Measurements from ENCODE around the gene MAP7D1. TPM values are rescaled to one million over a fixed set of nuclear protein-coding genes. Genes with fewer than 3 reads are reported as not detected.

The MAP7D1 gene
- total and polyA plus RNA-seq, 10 of the 15 experiments (the other 5 are each of a cell fraction or from before 2014, with no cell fraction given) = 4.4 to 97.6 (median 24.2) TPM

DNA sequence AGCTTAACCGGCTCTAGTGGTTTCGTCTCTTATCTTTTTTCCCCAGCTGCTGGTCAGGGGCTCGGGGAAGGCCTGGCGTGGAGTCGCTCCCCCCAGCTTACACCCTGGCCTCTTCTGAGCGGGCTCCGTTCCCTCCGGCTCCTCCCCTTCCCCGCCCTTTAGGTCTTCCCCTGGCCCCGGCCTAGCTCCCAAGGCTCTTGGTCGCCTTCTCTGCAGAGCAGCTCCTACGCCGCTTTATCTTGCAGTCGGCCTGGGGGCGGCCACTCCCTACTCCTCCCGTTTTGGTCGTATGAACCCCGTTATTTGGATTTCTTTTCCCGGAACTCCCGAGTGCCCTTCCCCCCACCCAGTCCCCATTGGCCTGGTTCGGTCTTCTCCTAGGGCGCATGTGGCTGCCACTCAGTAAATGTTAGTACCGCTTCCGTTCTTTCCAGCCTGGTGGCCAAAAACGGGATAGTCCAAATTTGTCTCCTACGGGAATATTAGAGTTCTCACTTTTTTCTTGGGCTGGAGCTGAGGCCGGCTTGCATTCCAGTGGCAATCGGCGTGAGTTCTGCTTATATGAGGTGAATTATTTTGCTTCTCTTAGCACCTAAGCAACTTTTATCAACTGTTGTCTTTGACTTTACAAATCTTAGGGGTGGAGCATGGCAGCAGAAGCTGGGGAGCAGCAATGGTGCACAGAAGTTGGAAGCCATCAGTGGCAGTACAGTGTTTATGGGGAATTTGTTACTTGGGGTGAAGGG lies 68.8 kb downstream of the MAP7D1 start (continued):
- no peak for TF ChIP-seq RAD51 (IDR thresholded peaks at IDR 0.05)
- no peak for TF ChIP-seq RAD21 (IDR thresholded peaks at IDR 0.05; ENCODE audit: insufficient read depth, low read depth, low read length)
- no peak for TF ChIP-seq CREB1 (IDR thresholded peaks at IDR 0.05; ENCODE audit: low read depth)
- TF ChIP-seq ZNF217 (IDR thresholded peaks at IDR 0.05) = no peak
- TF ChIP-seq SMARCA5 (IDR thresholded peaks at IDR 0.05) = no peak
- no peak for TF ChIP-seq HDAC2 (IDR thresholded peaks at IDR 0.05)
- no peak for TF ChIP-seq RELA (IDR thresholded peaks at IDR 0.05; ENCODE audit: borderline replicate concordance, partially characterized antibody)
- TF ChIP-seq NBN (IDR thresholded peaks at IDR 0.05) = no peak; the same call in 1 of the 2 replicates
- no peak for TF ChIP-seq JUND (IDR thresholded peaks at IDR 0.05; ENCODE audit: low read depth, low read length)
- TF ChIP-seq POLR2AphosphoS5 (IDR thresholded peaks at IDR 0.05; ENCODE audit: low read length) = peak; percentile 46; the same call in 1 of the 2 replicates
- no peak for TF ChIP-seq SRF (IDR thresholded peaks at IDR 0.05; ENCODE audit: low read depth in 2 of 2, low read length in 2 of 2)
- TF ChIP-seq BCL3 (IDR thresholded peaks at IDR 0.05; ENCODE audit: borderline replicate concordance, insufficient read depth, low read depth, low read length, poor library complexity, severe bottlenecking) = no peak
- TF ChIP-seq CREM (IDR thresholded peaks at IDR 0.05; ENCODE audit: low read depth) = no peak
- no peak for TF ChIP-seq JUNB (IDR thresholded peaks at IDR 0.05)
- TF ChIP-seq EZH2 (IDR thresholded peaks at IDR 0.05; ENCODE audit: borderline replicate concordance, control insufficient read depth, low read depth, low read length) = no peak
